HG03095 (cell line): Measurements from ENCODE around the gene RIT2.

ENCODE experiments used
- ATAC-seq: cut with Tn5 transposase; IDR thresholded peaks from one replicate; pipeline ENCODE4 v1.9.1; 2021; ENCODE audit warnings: moderate library complexity; ENCODE audit not compliant: unreplicated experiment

RIT2 gene

GRCh38 chr18:43115076-43115921, at the start of gene RIT2:
TSS of gene RIT2 (minus strand) at chr18:43115685.
- no peak for ATAC-seq

GRCh38 chr18:43161528-43161927, 46.0 kb upstream of the RIT2 start:
- no peak for ATAC-seq

DNA sequence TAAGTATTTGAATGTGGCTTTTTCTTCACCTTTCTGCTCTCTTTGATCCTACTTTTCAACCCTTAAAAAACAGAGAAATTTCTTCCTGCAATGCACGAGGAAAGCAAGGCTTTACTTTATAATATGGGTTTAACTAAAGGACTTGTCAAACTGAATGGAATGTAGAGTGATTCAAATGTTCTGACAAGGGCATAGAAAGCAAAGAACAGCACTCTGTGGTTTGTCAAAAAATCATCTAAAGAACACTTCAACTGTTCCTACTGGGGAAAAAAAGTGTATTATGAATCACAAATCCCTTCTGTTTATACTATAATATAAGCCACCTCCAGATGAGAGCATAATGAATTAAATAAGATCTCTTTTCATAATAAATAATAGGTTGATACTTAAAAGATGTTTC, 45.0 kb upstream of the RIT2 start:
- ATAC-seq: no peak

GRCh38 chr18:43159926-43160325, 44.4 kb upstream of the RIT2 start:
- no peak for ATAC-seq

DNA sequence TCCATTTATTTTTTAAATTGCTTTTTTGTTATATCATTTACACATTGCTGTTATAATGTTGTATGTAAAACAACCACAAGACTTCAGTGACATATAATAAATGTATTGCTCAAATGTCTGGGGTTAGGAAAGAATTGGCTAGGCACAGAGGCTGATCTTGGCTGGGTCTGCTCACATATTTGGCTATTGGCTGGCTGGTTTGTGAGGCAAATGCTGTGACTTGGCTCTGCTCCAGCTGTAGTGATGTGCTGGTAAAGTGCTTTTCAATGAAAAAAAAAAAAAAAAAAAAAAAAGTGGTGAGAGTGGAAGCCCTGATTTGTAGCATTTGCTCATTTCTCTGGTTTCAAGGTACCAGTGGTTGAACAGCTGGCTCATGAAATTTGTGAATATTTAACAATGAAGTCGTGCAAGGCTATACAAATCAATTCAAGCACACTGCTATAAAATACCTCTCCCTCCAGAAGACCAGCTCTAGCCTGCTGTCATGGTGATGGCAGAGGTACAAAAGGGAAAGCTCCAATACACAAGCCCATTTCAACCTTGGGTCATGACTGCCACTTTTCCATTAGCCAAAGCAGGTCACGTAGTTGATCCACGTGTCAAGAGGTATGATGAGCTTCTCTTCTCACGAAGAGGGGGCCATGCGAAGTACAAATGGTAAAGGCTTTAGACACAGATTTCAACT, 43.7 kb upstream of the RIT2 start:
- no peak for ATAC-seq

- ATAC-seq: no peak
These were observed 42.9 kb upstream of the RIT2 start for GRCh38 chr18:43158381-43158780.

GRCh38 chr18:43155842-43156241, 40.4 kb upstream of the RIT2 start:
- no peak for ATAC-seq

DNA sequence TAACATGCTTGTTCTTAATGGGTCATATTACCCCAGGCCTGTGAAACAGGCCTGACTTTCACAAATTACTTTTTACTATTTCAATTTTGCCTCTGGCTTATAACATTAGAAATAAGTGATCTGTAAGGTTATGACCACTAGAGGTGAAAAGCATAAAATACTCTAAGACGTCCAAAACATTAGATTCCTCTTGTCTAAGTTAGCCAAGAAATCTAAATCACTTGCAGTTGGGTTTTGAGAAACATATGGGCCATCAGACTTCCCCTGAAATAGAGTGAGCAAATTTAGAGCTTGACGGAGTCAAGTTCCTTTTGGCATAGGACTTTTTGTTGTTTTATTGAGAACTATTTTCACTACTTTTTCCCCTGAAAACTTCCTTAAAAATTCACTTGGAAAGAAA, 32.7 kb upstream of the RIT2 start:
- ATAC-seq: no peak

GRCh38 chr18:43141208-43141607, 25.7 kb upstream of the RIT2 start:
- ATAC-seq: no peak

DNA sequence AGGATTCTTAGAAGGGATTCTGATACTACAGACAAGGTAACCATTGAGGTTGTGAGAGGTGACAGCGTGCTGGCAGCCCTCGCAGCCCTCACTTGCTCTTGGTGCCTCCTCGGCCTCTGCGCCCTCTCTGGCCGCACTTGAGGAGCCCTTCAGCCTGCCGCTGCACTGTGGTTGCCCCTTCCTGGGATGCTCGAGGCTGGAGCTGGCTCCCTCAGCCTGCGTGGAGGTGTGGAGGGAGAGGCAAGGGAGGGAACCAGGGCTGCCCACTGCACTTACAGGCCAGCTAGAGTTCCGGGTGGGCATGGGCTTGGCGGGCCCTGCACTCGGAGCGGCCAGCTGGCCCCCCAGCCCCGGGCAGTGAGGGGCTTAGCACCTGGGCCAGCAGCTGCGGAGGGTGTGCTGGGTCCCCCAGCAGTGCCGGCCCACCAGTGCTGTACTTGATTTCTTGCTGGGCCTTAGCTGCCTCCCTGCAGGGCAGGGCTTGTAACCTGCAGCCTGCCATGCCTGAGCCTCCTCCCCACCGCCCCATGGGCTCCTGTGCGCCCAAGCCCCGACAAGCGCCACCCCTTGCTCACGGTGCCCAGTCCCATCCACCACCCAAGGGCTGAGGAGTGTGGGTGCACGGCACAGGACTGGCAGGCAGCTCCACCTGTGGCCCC, 23.9 kb upstream of the RIT2 start:
- ATAC-seq: no peak

DNA sequence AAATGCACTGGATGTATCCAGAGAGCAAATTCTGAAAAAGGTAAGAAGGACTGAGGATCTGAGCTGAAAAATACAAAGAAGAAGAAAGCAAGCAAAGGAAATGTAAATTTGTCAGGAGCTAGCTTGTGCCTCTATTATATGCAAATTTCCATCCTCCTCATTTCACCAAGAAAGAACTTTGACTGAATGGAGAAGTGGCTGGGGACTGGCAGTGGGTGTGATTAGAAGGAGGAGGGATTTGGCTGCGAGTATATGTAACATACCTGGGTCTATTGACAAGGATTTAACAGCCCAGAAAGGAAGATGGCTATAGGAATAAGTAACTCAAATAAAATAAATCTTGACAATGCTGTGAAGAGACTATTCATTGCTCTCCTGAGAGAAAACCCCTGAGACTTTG, 19.4 kb upstream of the RIT2 start:
- ATAC-seq: no peak

GRCh38 chr18:43130716-43131260, 15.3 kb upstream of the RIT2 start:
- no peak for ATAC-seq

- no peak for ATAC-seq
These were observed 14.6 kb upstream of the RIT2 start for GRCh38 chr18:43129946-43130524.

DNA sequence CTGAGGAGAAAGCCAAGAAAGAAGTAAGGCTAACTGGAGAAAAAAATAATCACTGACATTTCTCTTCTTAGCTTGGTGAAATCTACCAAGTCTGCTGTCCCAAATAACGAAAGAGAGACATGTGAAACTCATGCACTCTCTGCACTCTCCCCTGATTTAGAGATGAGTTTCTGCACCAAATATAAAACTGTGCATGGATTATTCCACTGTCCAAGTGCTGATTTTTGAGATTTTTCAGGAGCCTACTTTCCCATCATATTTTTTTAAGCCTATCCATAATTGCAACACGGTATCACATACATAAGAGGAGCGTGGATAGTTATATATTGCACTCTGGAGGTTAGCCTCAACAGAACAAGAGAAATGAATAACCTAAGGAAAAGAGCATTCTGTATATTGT, 10.0 kb upstream of the RIT2 start:
- ATAC-seq: no peak

DNA sequence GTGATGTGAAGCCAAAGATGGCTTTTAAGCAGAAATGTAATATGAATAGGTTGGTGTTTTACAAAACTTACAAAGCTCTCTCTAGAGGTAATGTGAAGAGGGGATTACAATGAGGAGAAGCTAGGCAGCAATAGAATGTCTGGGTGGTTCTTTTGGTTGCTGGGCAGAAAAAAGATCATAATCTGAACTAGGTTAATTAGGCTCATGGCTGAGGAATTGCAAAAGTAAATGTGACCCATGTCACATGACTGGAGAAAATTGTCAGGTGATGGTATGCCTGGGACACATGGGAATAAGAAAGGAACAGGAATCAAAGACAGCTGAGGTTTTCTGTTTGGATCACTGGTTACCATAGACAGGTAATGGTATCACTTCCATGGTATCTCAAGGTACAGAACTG, 7.5 kb upstream of the RIT2 start:
- no peak for ATAC-seq

DNA sequence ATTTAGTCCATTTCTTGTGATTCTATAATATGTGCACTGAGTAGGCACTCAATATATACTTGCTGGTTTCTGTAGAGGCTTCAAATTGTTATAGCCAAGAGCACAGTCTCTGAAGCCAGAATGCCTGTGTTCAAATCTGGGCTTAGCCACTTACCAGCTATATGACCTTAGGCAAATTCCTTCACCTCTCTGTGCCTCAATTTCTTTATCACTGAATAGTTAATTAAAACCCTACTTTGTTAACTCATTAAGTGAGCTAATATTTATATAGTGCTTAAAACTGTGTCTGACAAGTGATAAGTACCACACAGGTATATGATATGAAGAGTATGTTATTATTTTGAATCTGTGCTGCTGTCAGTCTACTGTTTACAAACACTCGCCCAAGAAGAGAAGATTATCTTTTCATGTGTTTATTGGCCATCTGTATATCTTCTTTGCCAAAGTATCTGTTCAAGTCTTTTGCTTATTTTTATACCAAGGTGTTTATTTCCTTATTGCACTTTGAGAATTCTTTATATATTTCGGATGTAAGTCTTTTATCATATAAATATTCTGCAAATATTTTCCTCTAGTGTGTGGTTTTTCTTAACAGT, 1.3 kb upstream of the RIT2 start:
- no peak for ATAC-seq

DNA sequence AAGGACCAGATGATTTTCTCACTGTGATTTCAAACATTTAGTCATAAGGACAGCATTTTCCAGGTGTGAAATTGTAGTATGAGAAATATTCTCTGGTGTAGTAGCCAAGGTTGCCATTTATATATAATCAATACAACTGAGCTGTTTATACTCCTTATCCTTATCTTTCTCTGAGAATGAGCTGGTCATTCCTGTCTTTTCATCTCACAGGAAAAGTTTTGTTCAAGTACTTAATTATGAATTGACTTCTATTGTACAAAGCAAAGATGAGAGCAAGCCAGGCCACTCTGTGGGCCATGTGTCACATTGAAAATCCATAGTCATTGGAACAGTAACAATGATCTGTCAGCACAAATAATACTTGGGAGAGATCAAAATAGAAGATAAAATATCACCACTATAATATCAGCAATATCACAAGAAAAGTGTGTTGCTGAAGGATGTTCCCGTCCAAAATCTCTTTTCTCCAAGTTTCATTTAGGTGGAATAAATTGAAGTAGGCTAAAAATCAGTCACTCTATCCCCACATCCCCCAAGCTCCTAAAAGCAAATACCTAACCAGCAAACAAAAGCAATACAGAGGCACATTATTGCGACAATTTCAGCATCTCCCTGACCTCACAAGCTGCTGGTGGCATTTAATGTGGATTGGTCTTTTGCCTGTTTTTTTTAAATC, 2.1 kb downstream of the RIT2 start:
- ATAC-seq: no peak

- ATAC-seq: no peak
These were observed 6.6 kb downstream of the RIT2 start for GRCh38 chr18:43108882-43109281.

DNA sequence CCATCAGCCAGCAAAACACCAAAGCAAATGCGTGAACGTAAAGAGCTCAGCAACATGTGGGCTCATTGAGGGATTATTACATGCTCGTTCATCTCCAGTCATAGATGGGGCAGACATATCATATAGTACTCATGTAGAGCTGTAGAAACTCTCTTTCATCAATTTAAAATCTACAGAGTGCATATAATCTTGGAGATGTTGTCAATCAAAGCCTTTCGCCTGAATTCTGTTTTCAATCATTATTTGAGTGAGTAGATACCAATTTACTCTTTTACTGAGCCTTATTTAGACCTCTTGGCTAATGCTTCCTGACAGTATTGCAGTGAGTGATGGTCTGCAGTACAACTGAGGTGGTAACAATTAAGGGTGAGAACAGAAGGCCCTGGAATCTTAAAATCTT, 7.0 kb downstream of the RIT2 start:
- no peak for ATAC-seq

- no peak for ATAC-seq
These were observed 21.8 kb downstream of the RIT2 start for GRCh38 chr18:43093646-43094045.
